Osteoblast (primary cell): ENCODE results near the gene RAB36. TPM values are rescaled to one million over a fixed set of nuclear protein-coding genes. Genes with fewer than 3 reads are reported as not detected.

ENCODE experiments used
- DNase-seq: peaks from one replicate; pipeline ENCODE4 v3.0.0; 2011; ENCODE audit warnings: low spot score, mixed read lengths; ENCODE audit not compliant: insufficient read length; ENCODE audit errors: missing footprints
- H2AFZ ChIP-seq: 2 replicates; pipeline ENCODE4 v1.6.0; 2011; ENCODE audit warnings: mild to moderate bottlenecking, low read length
- H3K27ac ChIP-seq: 2 replicates; pipeline ENCODE4 v1.5.1; 2011; ENCODE audit warnings: mild to moderate bottlenecking, low read depth, low read length, moderate library complexity
- H3K27me3 ChIP-seq: 2 replicates; pipeline ENCODE4 v1.6.0; 2012; ENCODE audit warnings: mild to moderate bottlenecking, control low read depth, inconsistent platforms, low read length, moderate library complexity; ENCODE audit not compliant: insufficient read depth
- H3K36me3 ChIP-seq: 2 replicates; pipeline ENCODE4 v1.5.1; 2011; ENCODE audit warnings: mild to moderate bottlenecking, low read length, control low read depth, moderate library complexity; ENCODE audit not compliant: insufficient read depth
- H3K4me1 ChIP-seq: 2 replicates; pipeline ENCODE4 v1.5.1; 2011; ENCODE audit warnings: mild to moderate bottlenecking, low read length, control low read depth, moderate library complexity; ENCODE audit not compliant: insufficient read depth
- H3K4me2 ChIP-seq: 2 replicates; pipeline ENCODE4 v1.6.0; 2011; ENCODE audit warnings: mild to moderate bottlenecking, low read length; ENCODE audit not compliant: insufficient read depth
- H3K4me3 ChIP-seq: fragments of 200-600 bp; sonication (generic); 3 replicates; pipeline ENCODE4 v1.5.1; 2012; ENCODE audit warnings: mild to moderate bottlenecking, low read length, inconsistent platforms; ENCODE audit not compliant: insufficient read depth
- H3K79me2 ChIP-seq: 2 replicates; pipeline ENCODE4 v1.6.0; 2012; ENCODE audit warnings: mild to moderate bottlenecking, low read length, control low read depth, inconsistent platforms; ENCODE audit not compliant: insufficient read depth
- H3K9me3 ChIP-seq: 2 replicates; pipeline ENCODE4 v1.5.1; 2011; ENCODE audit warnings: low read depth, low read length, control low read depth
- H4K20me1 ChIP-seq: 2 replicates; pipeline ENCODE4 v1.6.0; 2012; ENCODE audit warnings: mild to moderate bottlenecking, low read length, control low read depth; ENCODE audit not compliant: insufficient read depth
- CTCF ChIP-seq: IDR thresholded peaks from 2 replicates; pipeline ENCODE4 v1.5.1; 2011; ENCODE audit warnings: mild to moderate bottlenecking, low read depth, low read length, moderate library complexity; ENCODE audit errors: extremely low read depth
- total RNA-seq: library from RNA; depleted of rRNA; stranded (reverse); fragments of >200 nt; gene quantifications from 2 replicates; pipeline ENCODE4 v1.2.3, GENCODE V29; 2012

Gene RAB36
- total RNA-seq, 1 donor = 7.6 TPM

GRCh38 chr22:23177197-23177596 lies 31.9 kb downstream of the RAB36 start:
- no peak overlapping the region for H3K27ac ChIP-seq
- H3K27me3 ChIP-seq = no peaks in the 10 kb centered on the region
- peaks cover 26% of the 10 kb centered on the region for H3K4me1 ChIP-seq
- peaks cover 12% of the 10 kb centered on the region for H3K79me2 ChIP-seq
- H3K4me2 ChIP-seq = no peak overlapping the region
- H2AFZ ChIP-seq = no peak overlapping the region
- peaks cover 10% of the 10 kb centered on the region for H4K20me1 ChIP-seq
- H3K36me3 ChIP-seq = peaks cover 4% of the 10 kb centered on the region
- H3K4me3 ChIP-seq = no peak overlapping the region
- H3K9me3 ChIP-seq = peaks cover 11% of the 10 kb centered on the region
- DNase-seq = no peak
- no peak for TF ChIP-seq CTCF

- Histone ChIP-seq H3K27me3 (no peaks in the 10 kb centered on the region), H4K20me1 (peaks cover 24% of the 10 kb centered on the region), H3K36me3 (peaks cover 4% of the 10 kb centered on the region), H3K9me3 (peaks cover 11% of the 10 kb centered on the region), H2AFZ (no peak overlapping the region), H3K4me1 (peaks cover 39% of the 10 kb centered on the region), H3K79me2 (peaks cover 27% of the 10 kb centered on the region), H3K27ac (no peak overlapping the region), H3K4me3 (no peak overlapping the region), H3K4me2 (peak overlapping the region; percentile 90)
- DNase-seq = peak; percentile 99
- TF ChIP-seq CTCF = peak; percentile 96
Measured at GRCh38 chr22:23178512-23179254, 33.4 kb downstream of the RAB36 start.

- peak overlapping the region; percentile 77 for H3K4me3 ChIP-seq
- H3K79me2 ChIP-seq = peaks cover 37% of the 10 kb centered on the region
- DNase-seq = peak; percentile 92
- no peak overlapping the region for H3K27ac ChIP-seq
- peaks cover 4% of the 10 kb centered on the region for H3K36me3 ChIP-seq
- H4K20me1 ChIP-seq = peaks cover 34% of the 10 kb centered on the region
- no peaks in the 10 kb centered on the region for H3K27me3 ChIP-seq
- H3K9me3 ChIP-seq = peaks cover 11% of the 10 kb centered on the region
- H2AFZ ChIP-seq = peak overlapping the region; percentile 79
- peaks cover 45% of the 10 kb centered on the region for H3K4me1 ChIP-seq
- TF ChIP-seq CTCF = no peak
- peak overlapping the region; percentile 90 for H3K4me2 ChIP-seq
Measured at GRCh38 chr22:23179381-23180299, 34.4 kb downstream of the RAB36 start.
